ENCODE measurements around the gene KCNIP1. TPM values are rescaled to one million over a fixed set of nuclear protein-coding genes. Genes with fewer than 3 reads are reported as not detected.

Gene KCNIP1
- total and polyA plus RNA-seq, 9 of the 15 experiments (the other 6 are each of a cell fraction or from before 2014, with no cell fraction given): not detected

- no peak for TF ChIP-seq ZNF318 (IDR thresholded peaks at IDR 0.05; ENCODE audit: borderline replicate concordance in 1 of 2, low read depth in 1 of 2)
- TF ChIP-seq ZNF551 (CRISPR knock-in tag; IDR thresholded peaks at IDR 0.05): no peak
- no peak for TF ChIP-seq ELF2 (CRISPR knock-in tag; IDR thresholded peaks at IDR 0.05)
- TF ChIP-seq ZNF212 (CRISPR knock-in tag; IDR thresholded peaks at IDR 0.05): no peak
- no peak for TF ChIP-seq MED1 (CRISPR knock-in tag; IDR thresholded peaks at IDR 0.05; ENCODE audit: borderline replicate concordance)
- no peak for TF ChIP-seq TAF15 (IDR thresholded peaks at IDR 0.05; ENCODE audit: low read depth, low read length)
- no peak for TF ChIP-seq ZKSCAN1 (IDR thresholded peaks at IDR 0.05; ENCODE audit: low read depth, low read length)
- no peak for TF ChIP-seq FIP1L1 (IDR thresholded peaks at IDR 0.05; ENCODE audit: low read depth, low read length, poor library complexity, severe bottlenecking)
Measured at GRCh38 chr5:170519549-170519948, 15.7 kb downstream of the KCNIP1 start (continued).
